WI38 (cell line): ENCODE data around the gene CYSLTR2.

Source experiments
- H3K4me3 ChIP-seq: 2 replicates; pipeline ENCODE4 v1.5.1; 2011; ENCODE audit warnings: low read depth, mild to moderate bottlenecking, control low read depth, low read length
- CTCF ChIP-seq: IDR thresholded peaks from 2 replicates; pipeline ENCODE4 v1.5.1; 2012; ENCODE audit warnings: low read depth, mild to moderate bottlenecking, control low read depth, low read length

The CYSLTR2 gene

GRCh38 chr13:48634636-48635035, 19.1 kb upstream of the CYSLTR2 start:
- no peak for TF ChIP-seq CTCF
- H3K4me3 ChIP-seq: no peak overlapping the region

GRCh38 chr13:48635478-48635877, 18.3 kb upstream of the CYSLTR2 start:
- no peak overlapping the region for H3K4me3 ChIP-seq
- TF ChIP-seq CTCF: no peak

GRCh38 chr13:48636550-48636949, 17.2 kb upstream of the CYSLTR2 start:
- no peak for TF ChIP-seq CTCF
- H3K4me3 ChIP-seq: no peak overlapping the region

GRCh38 chr13:48637601-48638000, 16.1 kb upstream of the CYSLTR2 start:
- no peak for TF ChIP-seq CTCF
- H3K4me3 ChIP-seq: no peak overlapping the region

GRCh38 chr13:48640767-48641166, 13.0 kb upstream of the CYSLTR2 start:
- no peak for TF ChIP-seq CTCF

GRCh38 chr13:48641404-48641803, 12.3 kb upstream of the CYSLTR2 start:
- no peak for TF ChIP-seq CTCF
- H3K4me3 ChIP-seq: no peak overlapping the region

More at GRCh38 chr13:48640767-48641166, 13.0 kb upstream of the CYSLTR2 start:
- no peak overlapping the region for H3K4me3 ChIP-seq

- no peak overlapping the region for H3K4me3 ChIP-seq
- no peak for TF ChIP-seq CTCF
These were observed 11.7 kb upstream of the CYSLTR2 start for GRCh38 chr13:48642061-48642460.
